CD4-positive, alpha-beta T cell treated with Interleukin-4 for 4 hours (primary cell): Measurements from ENCODE around the gene SLC22A9.
"Not testable (repeated sequence)": the region's sequence is repeated elsewhere in the genome, so short reads cannot be mapped to it uniquely, and the experiment has no call there.

Experiments used
- DNase-seq: peaks from one replicate; pipeline ENCODE4 v3.0.0-alpha.2; 2020

SLC22A9 gene

GRCh38 chr11:63369165-63369970, at the start of gene SLC22A9:
Gene SLC22A9, plus strand, starts transcription at chr11:63369785. Its CDS starts 272 bp downstream, at chr11:63370057.
- DNase-seq = no peak

- DNase-seq = no peak
These were observed 47.9 kb upstream of the SLC22A9 start for GRCh38 chr11:63321723-63322122.

- not testable (repeated sequence) for DNase-seq
These were observed 34.5 kb upstream of the SLC22A9 start for GRCh38 chr11:63335089-63335488.

GRCh38 chr11:63337070-63337469, 32.5 kb upstream of the SLC22A9 start:
- no peak for DNase-seq

GRCh38 chr11:63343130-63343529, 26.5 kb upstream of the SLC22A9 start:
- no peak for DNase-seq

- no peak for DNase-seq
These were observed 17.4 kb upstream of the SLC22A9 start for GRCh38 chr11:63352144-63352543.

GRCh38 chr11:63362196-63362793, 7.3 kb upstream of the SLC22A9 start:
- no peak for DNase-seq

- no peak for DNase-seq
These were observed 495 bp downstream of the SLC22A9 start for GRCh38 chr11:63369971-63370588.

- no peak for DNase-seq
These were observed 1.8 kb downstream of the SLC22A9 start for GRCh38 chr11:63371396-63371795.

- no peak for DNase-seq
These were observed 5.8 kb downstream of the SLC22A9 start for GRCh38 chr11:63375434-63375833.

GRCh38 chr11:63380130-63380529, 10.5 kb downstream of the SLC22A9 start:
- DNase-seq = no peak

GRCh38 chr11:63395697-63396096, 26.1 kb downstream of the SLC22A9 start:
- no peak for DNase-seq

- no peak for DNase-seq
These were observed 34.8 kb downstream of the SLC22A9 start for GRCh38 chr11:63404161-63404935.

GRCh38 chr11:63405114-63405513, 35.5 kb downstream of the SLC22A9 start:
- DNase-seq = no peak

GRCh38 chr11:63406458-63406857, 36.9 kb downstream of the SLC22A9 start:
- no peak for DNase-seq

- DNase-seq = no peak
These were observed 47.7 kb downstream of the SLC22A9 start for GRCh38 chr11:63417174-63417852.

GRCh38 chr11:63427971-63428508, 58.5 kb downstream of the SLC22A9 start:
- no peak for DNase-seq

GRCh38 chr11:63430731-63431130, 61.1 kb downstream of the SLC22A9 start:
- not testable (repeated sequence) for DNase-seq

- DNase-seq = not testable (repeated sequence)
These were observed 65.8 kb downstream of the SLC22A9 start for GRCh38 chr11:63435351-63435750.

GRCh38 chr11:63435831-63436230, 66.2 kb downstream of the SLC22A9 start:
- not testable (repeated sequence) for DNase-seq

GRCh38 chr11:63443714-63444113, 74.1 kb downstream of the SLC22A9 start:
- DNase-seq = no peak

- DNase-seq = no peak
These were observed 74.6 kb downstream of the SLC22A9 start for GRCh38 chr11:63444160-63444559.
